SU-DHL-6 (cell line): Measurements from ENCODE around the gene SCO2.

Source experiments
- H2AFZ ChIP-seq: fragments of 200-600 bp; sonication (generic); 2 replicates; pipeline ENCODE4 v1.6.1; 2014; ENCODE audit warnings: low read depth, mild to moderate bottlenecking, moderate library complexity, mixed read lengths, antibody characterized with exemption, low read length; ENCODE audit not compliant: severe bottlenecking
- H3F3A ChIP-seq: fragments of 200-600 bp; shearing (Covaris generic); 2 replicates; pipeline ENCODE4 v1.6.0; 2016; ENCODE audit warnings: antibody characterized with exemption, mild to moderate bottlenecking; ENCODE audit not compliant: insufficient read depth
- H3K27ac ChIP-seq: fragments of 200-600 bp; sonication (generic); 2 replicates; pipeline ENCODE4 v1.5.1; 2016; ENCODE audit warnings: low read depth, mild to moderate bottlenecking, low read length, moderate library complexity, mixed read lengths
- H3K27me3 ChIP-seq: fragments of 200-600 bp; sonication (generic), shearing (Covaris generic); 2 replicates; pipeline ENCODE4 v1.6.0; 2014; ENCODE audit warnings: mild to moderate bottlenecking, low read length
- H3K36me3 ChIP-seq: fragments of 200-600 bp; sonication (generic); 2 replicates; pipeline ENCODE4 v1.6.1; 2014; ENCODE audit warnings: mild to moderate bottlenecking, low read length, mixed read lengths
- H3K4me2 ChIP-seq: fragments of 300-600, 200-600 bp; shearing (Covaris generic), sonication (generic); 2 replicates; pipeline ENCODE4 v1.6.0; 2014; ENCODE audit warnings: low read length, low read depth, mild to moderate bottlenecking; ENCODE audit not compliant: poor library complexity, severe bottlenecking
- H3K4me3 ChIP-seq: fragments of 200-600 bp; sonication (generic); 2 replicates; pipeline ENCODE4 v1.5.1; 2014; ENCODE audit warnings: antibody characterized with exemption, low read length, mild to moderate bottlenecking, mixed read lengths; ENCODE audit not compliant: insufficient read depth, poor library complexity, severe bottlenecking
- H3K79me2 ChIP-seq: fragments of 200-600 bp; sonication (generic); 2 replicates; pipeline ENCODE4 v1.6.1; 2014; ENCODE audit warnings: mild to moderate bottlenecking, low read length, moderate library complexity; ENCODE audit not compliant: insufficient read depth
- H3K9ac ChIP-seq: fragments of 200-600 bp; sonication (generic); 2 replicates; pipeline ENCODE4 v1.7.0; 2014; ENCODE audit warnings: mild to moderate bottlenecking, low read length
- H3K9me2 ChIP-seq: fragments of 200-600 bp; sonication (generic); replicated peaks from 2 replicates; pipeline ENCODE4 v1.6.1; 2014; ENCODE audit warnings: low read length; ENCODE audit not compliant: insufficient read depth
- H3K9me3 ChIP-seq: fragments of 200-600 bp; sonication (generic); 2 replicates; pipeline ENCODE4 v1.6.1; 2014; ENCODE audit warnings: low read length, mixed read lengths; ENCODE audit not compliant: insufficient read depth
- H4K20me1 ChIP-seq: fragments of 200-600 bp; sonication (generic); 2 replicates; pipeline ENCODE4 v1.6.1; 2014; ENCODE audit warnings: low read depth, mild to moderate bottlenecking, antibody characterized with exemption, low read length, moderate library complexity, mixed read lengths
- CTCF ChIP-seq: fragments of 200-600 bp; sonication (generic); IDR thresholded peaks from one replicate; pipeline ENCODE4 v1.5.1; 2017; ENCODE audit warnings: antibody characterized with exemption, mild to moderate bottlenecking, low read length, moderate library complexity; ENCODE audit not compliant: insufficient read depth, poor library complexity, severe bottlenecking
- EZH2phosphoT487 ChIP-seq: fragments of 200-600 bp; sonication (generic), shearing (Covaris generic); conservative IDR thresholded peaks from 2 replicates; pipeline ENCODE4 v1.6.1; 2018; ENCODE audit warnings: mild to moderate bottlenecking, antibody characterized with exemption, low read length, moderate library complexity, mixed read lengths

The SCO2 gene

GRCh38 chr22:50482107-50483074 is 43.0 kb downstream of the SCO2 start:
- Histone ChIP-seq H2AFZ (no peak overlapping the region), H3K27ac (no peak overlapping the region), H3K9me2 (no peaks in the 10 kb centered on the region), H3F3A (peaks cover 11% of the 10 kb centered on the region; the same call in 1 of the 2 replicates), H3K79me2 (no peaks in the 10 kb centered on the region), H3K9me3 (no peaks in the 10 kb centered on the region), H3K9ac (peak overlapping the region; percentile 60), H3K27me3 (no peaks in the 10 kb centered on the region), H4K20me1 (no peaks in the 10 kb centered on the region), H3K36me3 (no peaks in the 10 kb centered on the region), H3K4me3 (peak overlapping the region; percentile 49), H3K4me2 (peak overlapping the region; percentile 56)
- TF ChIP-seq CTCF (no peak), EZH2phosphoT487 (no peak)

- peak within 1 kb of the TSS; percentile 56 for H3K4me2 ChIP-seq
These were observed 43.8 kb downstream of the SCO2 start, which contains the start of gene ADM2 for GRCh38 chr22:50481440-50482106. Gene ADM2 (plus strand): TSS chr22:50481543. CDS start chr22:50481848, 305 bp downstream.

GRCh38 chr22:50481045-50481439 is 44.4 kb downstream of the SCO2 start:
- Histone ChIP-seq H3F3A (peaks cover 7% of the 10 kb centered on the region; the same call in 1 of the 2 replicates), H3K27ac (no peak overlapping the region), H3K36me3 (no peaks in the 10 kb centered on the region), H3K4me3 (peak overlapping the region; percentile 49), H3K9me2 (no peaks in the 10 kb centered on the region), H3K4me2 (peak overlapping the region; percentile 56), H3K9ac (peak overlapping the region; percentile 60; the same call in 1 of the 2 replicates), H2AFZ (no peak overlapping the region), H4K20me1 (no peaks in the 10 kb centered on the region), H3K27me3 (no peaks in the 10 kb centered on the region), H3K9me3 (no peaks in the 10 kb centered on the region), H3K79me2 (no peaks in the 10 kb centered on the region)
- no peak for TF ChIP-seq EZH2phosphoT487
- TF ChIP-seq CTCF, result no peak

More at GRCh38 chr22:50481440-50482106, 43.8 kb downstream of the SCO2 start, which contains the start of gene ADM2:
- no peak within 1 kb of the TSS for H3K27ac ChIP-seq
- H3K27me3 ChIP-seq, result no peaks in the 10 kb centered on the region
- TF ChIP-seq CTCF (no peak), EZH2phosphoT487 (no peak)
- H2AFZ ChIP-seq, result no peak within 1 kb of the TSS
- no peaks in the 10 kb centered on the region for H3K9me2 ChIP-seq
- H4K20me1 ChIP-seq, result no peaks in the 10 kb centered on the region
- H3K9me3 ChIP-seq, result no peaks in the 10 kb centered on the region
- H3F3A ChIP-seq, result peaks cover 11% of the 10 kb centered on the region; the same call in 1 of the 2 replicates
- peak within 1 kb of the TSS; percentile 60 for H3K9ac ChIP-seq
- H3K36me3 ChIP-seq, result no peaks in the 10 kb centered on the region
- H3K79me2 ChIP-seq, result no peaks in the 10 kb centered on the region
- H3K4me3 ChIP-seq, result peak within 1 kb of the TSS; percentile 49
